ENCODE measurements around the gene LCN10. TPM values are rescaled to one million over a fixed set of nuclear protein-coding genes. Genes with fewer than 3 reads are reported as not detected.

The LCN10 gene
- total and polyA plus RNA-seq, 9 of the 15 experiments (the other 6 are each of a cell fraction or from before 2014, with no cell fraction given) = 0.10 to 0.21 (median 0.14) TPM; not detected in 6

GRCh38 chr9:136757751-136758140, 15.0 kb upstream of the LCN10 start:
- POLR2A ChIA-PET = no interaction called here
- H3K27ac ChIP-seq (ENCODE audit: extremely low read depth, low read depth, low read length) = no peak overlapping the region
- DNase-seq (ENCODE audit: extremely low read depth in 1 of 4, low spot score in 3 of 4) = no peak
- in situ Hi-C loops (cut with MboI) (no loop called here), intact Hi-C loops (cut with micrococcal nuclease) (no loop called here)
- TF ChIP-seq MCM3 (IDR thresholded peaks at IDR 0.05) (no peak), ELF1 (tag; IDR thresholded peaks at IDR 0.05) (no peak), PTRF (tag; IDR thresholded peaks at IDR 0.05) (no peak), PHB (CRISPR knock-in tag; IDR thresholded peaks at IDR 0.05) (no peak), ZNF239 (CRISPR knock-in tag; IDR thresholded peaks at IDR 0.05) (no peak), RAD21 (CRISPR knock-in tag; conservative IDR thresholded peaks at IDR 0.05 in 1 of 2, IDR thresholded peaks at IDR 0.05 in 1 of 2) (no peak), RAD51 (IDR thresholded peaks at IDR 0.05; ENCODE audit: borderline replicate concordance, low read depth) (no peak), ZNF354B (CRISPR knock-in tag; IDR thresholded peaks at IDR 0.05) (no peak), TCF7L2 (IDR thresholded peaks at IDR 0.05; ENCODE audit: low read depth, low read length) (no peak), ZNF133 (CRISPR knock-in tag; IDR thresholded peaks at IDR 0.05) (no peak), NEUROD1 (IDR thresholded peaks at IDR 0.05; ENCODE audit: borderline replicate concordance, low read depth, low read length, partially characterized antibody) (no peak), HLTF (IDR thresholded peaks at IDR 0.05) (no peak)
- TF ChIP-seq, protein P1, sequence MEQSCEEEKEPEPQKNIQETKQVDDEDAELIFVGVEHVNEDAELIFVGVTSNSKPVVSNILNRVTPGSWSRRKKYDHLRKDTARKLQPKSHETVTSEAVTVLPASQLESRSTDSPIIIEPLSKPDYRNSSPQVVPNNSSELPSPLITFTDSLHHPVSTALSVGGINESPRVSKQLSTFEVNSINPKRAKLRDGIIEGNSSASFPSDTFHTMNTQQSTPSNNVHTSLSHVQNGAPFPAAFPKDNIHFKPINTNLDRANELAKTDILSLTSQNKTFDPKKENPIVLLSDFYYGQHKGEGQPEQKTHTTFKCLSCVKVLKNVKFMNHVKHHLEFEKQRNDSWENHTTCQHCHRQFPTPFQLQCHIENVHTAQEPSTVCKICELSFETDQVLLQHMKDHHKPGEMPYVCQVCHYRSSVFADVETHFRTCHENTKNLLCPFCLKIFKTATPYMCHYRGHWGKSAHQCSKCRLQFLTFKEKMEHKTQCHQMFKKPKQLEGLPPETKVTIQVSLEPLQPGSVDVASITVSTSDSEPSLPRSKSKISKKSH (CRISPR knock-in tag; IDR thresholded peaks at IDR 0.05) = no peak
- TF ChIP-seq, protein P2, sequence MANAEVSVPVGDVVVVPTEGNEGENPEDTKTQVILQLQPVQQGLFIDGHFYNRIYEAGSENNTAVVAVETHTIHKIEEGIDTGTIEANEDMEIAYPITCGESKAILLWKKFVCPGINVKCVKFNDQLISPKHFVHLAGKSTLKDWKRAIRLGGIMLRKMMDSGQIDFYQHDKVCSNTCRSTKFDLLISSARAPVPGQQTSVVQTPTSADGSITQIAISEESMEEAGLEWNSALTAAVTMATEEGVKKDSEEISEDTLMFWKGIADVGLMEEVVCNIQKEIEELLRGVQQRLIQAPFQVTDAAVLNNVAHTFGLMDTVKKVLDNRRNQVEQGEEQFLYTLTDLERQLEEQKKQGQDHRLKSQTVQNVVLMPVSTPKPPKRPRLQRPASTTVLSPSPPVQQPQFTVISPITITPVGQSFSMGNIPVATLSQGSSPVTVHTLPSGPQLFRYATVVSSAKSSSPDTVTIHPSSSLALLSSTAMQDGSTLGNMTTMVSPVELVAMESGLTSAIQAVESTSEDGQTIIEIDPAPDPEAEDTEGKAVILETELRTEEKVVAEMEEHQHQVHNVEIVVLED (CRISPR knock-in tag; IDR thresholded peaks at IDR 0.05) = no peak
- TF ChIP-seq, protein P3, sequence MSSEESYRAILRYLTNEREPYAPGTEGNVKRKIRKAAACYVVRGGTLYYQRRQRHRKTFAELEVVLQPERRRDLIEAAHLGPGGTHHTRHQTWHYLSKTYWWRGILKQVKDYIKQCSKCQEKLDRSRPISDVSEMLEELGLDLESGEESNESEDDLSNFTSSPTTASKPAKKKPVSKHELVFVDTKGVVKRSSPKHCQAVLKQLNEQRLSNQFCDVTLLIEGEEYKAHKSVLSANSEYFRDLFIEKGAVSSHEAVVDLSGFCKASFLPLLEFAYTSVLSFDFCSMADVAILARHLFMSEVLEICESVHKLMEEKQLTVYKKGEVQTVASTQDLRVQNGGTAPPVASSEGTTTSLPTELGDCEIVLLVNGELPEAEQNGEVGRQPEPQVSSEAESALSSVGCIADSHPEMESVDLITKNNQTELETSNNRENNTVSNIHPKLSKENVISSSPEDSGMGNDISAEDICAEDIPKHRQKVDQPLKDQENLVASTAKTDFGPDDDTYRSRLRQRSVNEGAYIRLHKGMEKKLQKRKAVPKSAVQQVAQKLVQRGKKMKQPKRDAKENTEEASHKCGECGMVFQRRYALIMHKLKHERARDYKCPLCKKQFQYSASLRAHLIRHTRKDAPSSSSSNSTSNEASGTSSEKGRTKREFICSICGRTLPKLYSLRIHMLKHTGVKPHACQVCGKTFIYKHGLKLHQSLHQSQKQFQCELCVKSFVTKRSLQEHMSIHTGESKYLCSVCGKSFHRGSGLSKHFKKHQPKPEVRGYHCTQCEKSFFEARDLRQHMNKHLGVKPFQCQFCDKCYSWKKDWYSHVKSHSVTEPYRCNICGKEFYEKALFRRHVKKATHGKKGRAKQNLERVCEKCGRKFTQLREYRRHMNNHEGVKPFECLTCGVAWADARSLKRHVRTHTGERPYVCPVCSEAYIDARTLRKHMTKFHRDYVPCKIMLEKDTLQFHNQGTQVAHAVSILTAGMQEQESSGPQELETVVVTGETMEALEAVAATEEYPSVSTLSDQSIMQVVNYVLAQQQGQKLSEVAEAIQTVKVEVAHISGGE (CRISPR knock-in tag; IDR thresholded peaks at IDR 0.05) = no peak
- H2AFZ ChIP-seq (ENCODE audit: low read depth, low read length) = no peak overlapping the region
- H3K27me3 ChIP-seq (ENCODE audit: control insufficient read depth in 2 of 2, insufficient read depth in 2 of 2, low read length in 2 of 2) = no peaks in the 10 kb centered on the region
- no peak overlapping the region for H3K4me3 ChIP-seq
- no peaks in the 10 kb centered on the region for H3K79me2 ChIP-seq (ENCODE audit: control insufficient read depth, insufficient read depth, low read length)
- no peak overlapping the region for H3K4me2 ChIP-seq (ENCODE audit: insufficient read depth, low read length)
- no peaks in the 10 kb centered on the region for H3K36me3 ChIP-seq (ENCODE audit: control insufficient read depth, insufficient read depth, low read length)
- WGBS (ENCODE audit: insufficient coverage, low coverage, missing lambda C conversion rate) = 67% methylated on average over 9 of the region's 20 CpGs
- H3K9ac ChIP-seq (ENCODE audit: insufficient read depth in 1 of 2, low read depth in 2 of 2, low read length in 2 of 2) = peak overlapping the region in 1 of 2 experiments; percentile 47; a peak in 1 of 4 replicates
- H3K4me1 ChIP-seq (replicated peaks in 1 of 2; ENCODE audit: control insufficient read depth in 2 of 2, insufficient read depth in 2 of 2, low read length in 2 of 2) = peaks cover 3 to 75% of the 10 kb centered on the region in 2 experiments; a peak in 4 of 5 replicates
- FAIRE-seq = no peak
- H3K9me1 ChIP-seq (ENCODE audit: control insufficient read depth, insufficient read depth, low read length) = no peaks in the 10 kb centered on the region
- ATAC-seq = no peak
- H4K20me1 ChIP-seq (replicated peaks; ENCODE audit: control insufficient read depth, insufficient read depth, low read length) = no peaks in the 10 kb centered on the region
- H3K9me3 ChIP-seq (replicated peaks; ENCODE audit: control insufficient read depth, insufficient read depth, low read depth, low read length) = peaks cover 7% of the 10 kb centered on the region
- CTCF ChIA-PET (ENCODE audit: low intra/inter-chr PET ratio) = interaction anchor here (0.6 kb wide), 1 partner anchor 168 kb away, joined by 3 read pairs; no protein-coding TSS in a partner anchor
- BruUV-seq (replicated peaks) = no TSS peak
